ENCODE measurements around the gene UGDH. TPM values are rescaled to one million over a fixed set of nuclear protein-coding genes. Genes with fewer than 3 reads are reported as not detected.

UGDH gene
- total RNA-seq (ENCODE audit: low replicate concordance): 128 and 157 TPM in 2 replicates

- Mint-ChIP-seq H3K9me3 (peaks cover 25% of the 10 kb centered on the region), H3K27me3 (ENCODE audit: insufficient read depth, low read depth) (no peaks in the 10 kb centered on the region), H3K4me1 (peaks cover 23% of the 10 kb centered on the region), H3K36me3 (peaks cover 32% of the 10 kb centered on the region), H3K4me3 (peak within 1 kb of the TSS; percentile 98), H3K27ac (peak within 1 kb of the TSS; percentile 96)
- Histone ChIP-seq H3K4me2 (peak within 1 kb of the TSS; percentile 100), H3K4me3 (peak within 1 kb of the TSS; percentile 83), H4K20me1 (ENCODE audit: low read depth) (peaks cover 33% of the 10 kb centered on the region), H3K79me2 (ENCODE audit: low read depth) (peaks cover 92% of the 10 kb centered on the region), H3K27ac (peak within 1 kb of the TSS; percentile 98), H3K27me3 (no peaks in the 10 kb centered on the region), H3K9me3 (ENCODE audit: low read depth) (peaks cover 15% of the 10 kb centered on the region), H3K9ac (peak within 1 kb of the TSS; percentile 91), H3F3A (ENCODE audit: low read depth) (peaks cover 25% of the 10 kb centered on the region), H2AFZ (replicated peaks) (peak within 1 kb of the TSS; percentile 94), H3K36me3 (peaks cover 28% of the 10 kb centered on the region), H3K4me1 (peaks cover 6% of the 10 kb centered on the region)
- TF ChIP-seq EZH2phosphoT487 (IDR thresholded peaks at IDR 0.05) (no peak), CTCF (IDR thresholded peaks at IDR 0.05) (no peak), EZH2 (IDR thresholded peaks at IDR 0.05) (no peak)
- peak; percentile 99 for DNase-seq (ENCODE audit: low spot score)
Measured at GRCh38 chr4:39527296-39528060, at the start of gene UGDH. UGDH (minus strand) TSS chr4:39527439; CDS start chr4:39521512, 5,927 bp downstream.

- H3K9ac ChIP-seq: no peak overlapping the region
- H3K4me1 Mint-ChIP-seq: no peaks in the 10 kb centered on the region
- H3F3A ChIP-seq (ENCODE audit: low read depth): no peaks in the 10 kb centered on the region
- no peaks in the 10 kb centered on the region for H3K79me2 ChIP-seq (ENCODE audit: low read depth)
- no peaks in the 10 kb centered on the region for H3K4me1 ChIP-seq
- H3K4me2 ChIP-seq: no peak overlapping the region
- DNase-seq (ENCODE audit: low spot score): no peak
- no peak overlapping the region for H2AFZ ChIP-seq (replicated peaks)
- no peaks in the 10 kb centered on the region for H3K36me3 ChIP-seq
- no peaks in the 10 kb centered on the region for H4K20me1 ChIP-seq (ENCODE audit: low read depth)
- no peak for TF ChIP-seq EZH2 (IDR thresholded peaks at IDR 0.05)
- no peak for TF ChIP-seq CTCF (IDR thresholded peaks at IDR 0.05)
- TF ChIP-seq EZH2phosphoT487 (IDR thresholded peaks at IDR 0.05): no peak
- no peak overlapping the region for H3K4me3 Mint-ChIP-seq
- H3K27me3 Mint-ChIP-seq (ENCODE audit: insufficient read depth, low read depth): peaks cover 3% of the 10 kb centered on the region
- no peak overlapping the region for H3K27ac ChIP-seq
- H3K9me3 Mint-ChIP-seq: no peaks in the 10 kb centered on the region
- H3K27me3 ChIP-seq: no peaks in the 10 kb centered on the region
- peaks cover 2% of the 10 kb centered on the region for H3K36me3 Mint-ChIP-seq
- H3K27ac Mint-ChIP-seq: no peak overlapping the region
- no peak overlapping the region for H3K4me3 ChIP-seq
- no peaks in the 10 kb centered on the region for H3K9me3 ChIP-seq (ENCODE audit: low read depth)
Measured at GRCh38 chr4:39574946-39575345, 47.7 kb upstream of the UGDH start.

GRCh38 chr4:39571504-39571903 lies 44.3 kb upstream of the UGDH start:
- no peaks in the 10 kb centered on the region for H3K4me1 ChIP-seq
- no peak for TF ChIP-seq EZH2phosphoT487 (IDR thresholded peaks at IDR 0.05)
- TF ChIP-seq EZH2 (IDR thresholded peaks at IDR 0.05): no peak
- no peak for TF ChIP-seq CTCF (IDR thresholded peaks at IDR 0.05)
- H3F3A ChIP-seq (ENCODE audit: low read depth): no peaks in the 10 kb centered on the region
- no peaks in the 10 kb centered on the region for H3K36me3 Mint-ChIP-seq
- H3K4me3 ChIP-seq: no peak overlapping the region
- H3K4me2 ChIP-seq: no peak overlapping the region
- H3K9me3 ChIP-seq (ENCODE audit: low read depth): no peaks in the 10 kb centered on the region
- no peaks in the 10 kb centered on the region for H3K27me3 ChIP-seq
- H3K79me2 ChIP-seq (ENCODE audit: low read depth): no peaks in the 10 kb centered on the region
- no peak overlapping the region for H3K27ac ChIP-seq
- H4K20me1 ChIP-seq (ENCODE audit: low read depth): no peaks in the 10 kb centered on the region
- no peaks in the 10 kb centered on the region for H3K9me3 Mint-ChIP-seq
- peaks cover 3% of the 10 kb centered on the region for H3K27me3 Mint-ChIP-seq (ENCODE audit: insufficient read depth, low read depth)
- no peak overlapping the region for H3K4me3 Mint-ChIP-seq
- H3K36me3 ChIP-seq: no peaks in the 10 kb centered on the region
- no peak overlapping the region for H2AFZ ChIP-seq (replicated peaks)
- H3K9ac ChIP-seq: no peak overlapping the region
- DNase-seq (ENCODE audit: low spot score): no peak
- no peaks in the 10 kb centered on the region for H3K4me1 Mint-ChIP-seq
- no peak overlapping the region for H3K27ac Mint-ChIP-seq

All from neural progenitor cell (in vitro differentiated cells).